ENCODE measurements around the gene PTPN18.

PTPN18 gene

GRCh38 chr2:130377491-130377890 lies 21.6 kb downstream of the PTPN18 start:
- TF ChIP-seq CTCF (IDR thresholded peaks at IDR 0.05; ENCODE audit: borderline replicate concordance, insufficient read depth, low read depth, low read length): no peak
- H3K4me3 ChIP-seq (ENCODE audit: low read depth, low read length): no peak overlapping the region

- H3K4me3 ChIP-seq (ENCODE audit: low read depth, low read length): no peak overlapping the region
- no peak for TF ChIP-seq CTCF (IDR thresholded peaks at IDR 0.05; ENCODE audit: borderline replicate concordance, insufficient read depth, low read depth, low read length)
These were observed 22.5 kb downstream of the PTPN18 start for GRCh38 chr2:130378206-130378897.

GRCh38 chr2:130378898-130379214 lies 23.0 kb downstream of the PTPN18 start:
- no peak for TF ChIP-seq CTCF (IDR thresholded peaks at IDR 0.05; ENCODE audit: borderline replicate concordance, insufficient read depth, low read depth, low read length)
- no peak overlapping the region for H3K4me3 ChIP-seq (ENCODE audit: low read depth, low read length)

- no peak for TF ChIP-seq CTCF (IDR thresholded peaks at IDR 0.05; ENCODE audit: borderline replicate concordance, insufficient read depth, low read depth, low read length)
- no peak overlapping the region for H3K4me3 ChIP-seq (ENCODE audit: low read depth, low read length)
These were observed 24.5 kb downstream of the PTPN18 start for GRCh38 chr2:130380096-130380934.

- H3K4me3 ChIP-seq (ENCODE audit: low read depth, low read length): no peak overlapping the region
- no peak for TF ChIP-seq CTCF (IDR thresholded peaks at IDR 0.05; ENCODE audit: borderline replicate concordance, insufficient read depth, low read depth, low read length)
These were observed 25.3 kb downstream of the PTPN18 start for GRCh38 chr2:130381145-130381544.

GRCh38 chr2:130381619-130382018 lies 25.8 kb downstream of the PTPN18 start:
- no peak for TF ChIP-seq CTCF (IDR thresholded peaks at IDR 0.05; ENCODE audit: borderline replicate concordance, insufficient read depth, low read depth, low read length)

More at GRCh38 chr2:130381619-130382018, 25.8 kb downstream of the PTPN18 start:
- no peak overlapping the region for H3K4me3 ChIP-seq (ENCODE audit: low read depth, low read length)
